ENCODE measurements around the gene U2AF1L4.

Gene U2AF1L4

DNA sequence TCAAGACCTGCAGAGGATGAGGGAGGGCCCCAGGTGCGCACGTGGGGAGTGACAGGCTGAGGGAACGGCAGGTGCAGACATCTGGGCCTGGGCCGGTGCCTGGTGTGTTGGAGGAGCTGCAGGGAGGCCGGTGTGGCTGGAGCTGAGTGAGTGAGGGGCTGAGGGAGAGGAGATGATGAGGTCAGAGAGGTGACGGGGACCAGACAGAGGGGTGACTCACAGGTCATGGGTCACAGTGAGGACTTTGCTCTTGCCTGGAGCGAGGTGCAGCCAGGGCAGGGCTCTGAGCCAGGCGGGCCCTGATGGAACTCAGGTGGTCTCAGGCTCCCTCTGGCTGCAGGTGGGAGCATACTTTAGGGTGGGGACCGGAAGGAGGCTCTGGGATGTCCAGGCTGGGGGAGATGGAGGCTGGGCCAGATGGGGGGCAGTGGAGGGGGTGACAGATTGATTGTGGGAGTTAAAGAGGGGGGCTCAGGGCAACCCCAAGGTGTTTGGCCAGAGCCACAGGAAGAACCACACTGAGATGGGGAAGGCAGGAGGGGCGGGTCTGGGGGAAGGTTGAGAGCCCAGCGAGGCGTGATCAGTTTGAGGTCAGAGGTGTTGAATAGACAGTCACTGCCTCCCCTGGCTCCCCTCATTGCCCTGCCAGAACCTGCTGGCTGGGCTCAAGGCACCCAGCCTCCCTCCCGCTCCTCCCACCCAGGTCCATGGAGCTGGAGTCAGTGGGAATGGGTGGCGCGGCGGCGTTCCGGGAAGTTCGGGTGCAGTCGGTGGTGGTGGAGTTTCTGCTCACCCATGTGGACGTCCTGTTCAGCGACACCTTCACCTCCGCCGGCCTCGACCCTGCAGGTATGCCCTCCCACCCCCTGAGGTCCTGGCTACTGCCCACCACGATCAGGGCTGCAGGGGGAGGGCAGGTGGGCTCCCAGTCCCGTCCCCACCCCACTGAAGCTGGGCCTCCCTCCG is 38.5 kb upstream of the U2AF1L4 start:
- Histone ChIP-seq H2BK12ac (ENCODE audit: low read length in 2 of 2) (no peak overlapping the region), H4K8ac (ENCODE audit: low read length) (no peak overlapping the region), H3K4me1 (ENCODE audit: control insufficient read depth, insufficient read depth, low read depth, low read length) (peaks cover 16% of the 10 kb centered on the region), H2BK120ac (ENCODE audit: low read depth, low read length) (no peak overlapping the region), H2BK5ac (ENCODE audit: low read depth, low read length, poor library complexity, severe bottlenecking) (no peak overlapping the region), H3K36me3 (ENCODE audit: control insufficient read depth in 1 of 2, insufficient read depth in 2 of 2, low read depth in 1 of 2, low read length in 2 of 2) (peaks cover 15 to 77% of the 10 kb centered on the region in 2 experiments), H3K4me3 (ENCODE audit: insufficient read depth in 1 of 2, low read depth in 1 of 2, low read length in 2 of 2) (no peak overlapping the region), H3K18ac (ENCODE audit: low read depth in 1 of 2, low read length in 2 of 2) (no peak overlapping the region), H4K91ac (ENCODE audit: low read length) (no peak overlapping the region), H2AFZ (ENCODE audit: low read depth, low read length) (no peak overlapping the region), H3K79me1 (replicated peaks; ENCODE audit: low read length, poor library complexity, severe bottlenecking) (peaks cover 3% of the 10 kb centered on the region), H3K27me3 (ENCODE audit: control insufficient read depth in 1 of 2, insufficient read depth in 1 of 2, low read length in 2 of 2) (no peaks in the 10 kb centered on the region), H3K4me2 (ENCODE audit: low read length, poor library complexity, severe bottlenecking) (no peak overlapping the region), H3K27ac (ENCODE audit: low read length, poor library complexity, severe bottlenecking) (no peak overlapping the region), H3K14ac (ENCODE audit: low read length in 2 of 2) (no peak overlapping the region), H3K9me3 (ENCODE audit: control insufficient read depth, low read length) (no peaks in the 10 kb centered on the region), H2BK15ac (ENCODE audit: low read depth, poor library complexity, severe bottlenecking) (no peak overlapping the region), H3K9ac (ENCODE audit: low read length) (no peak overlapping the region), H2AK5ac (ENCODE audit: low read length, severe bottlenecking) (no peak overlapping the region), H3K4ac (ENCODE audit: low read depth in 1 of 2, low read length in 2 of 2) (no peak overlapping the region), H3K23ac (ENCODE audit: low read length in 2 of 2) (no peak overlapping the region)
- 83% methylated on average over 25 of the region's 28 CpGs for WGBS
- no peak for DNase-seq

DNA sequence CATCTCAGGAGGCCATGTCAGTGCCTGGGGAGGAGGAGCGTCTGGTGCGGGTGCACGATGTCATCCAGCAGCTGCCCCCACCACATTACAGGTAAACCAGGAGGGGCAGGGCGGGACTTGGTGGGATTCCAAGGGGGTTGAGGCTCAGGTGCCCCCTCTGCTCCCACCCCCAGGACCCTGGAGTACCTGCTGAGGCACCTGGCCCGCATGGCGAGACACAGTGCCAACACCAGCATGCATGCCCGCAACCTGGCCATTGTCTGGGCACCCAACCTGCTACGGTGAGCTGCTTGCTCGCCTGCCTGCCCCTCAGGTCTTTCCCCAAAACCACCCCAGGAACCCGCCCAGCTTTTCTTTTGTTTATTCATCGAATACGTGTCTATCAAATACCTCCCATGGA is 37.4 kb upstream of the U2AF1L4 start:
- Histone ChIP-seq H2BK120ac (ENCODE audit: low read depth, low read length) (no peak overlapping the region), H3K4me2 (ENCODE audit: low read length, poor library complexity, severe bottlenecking) (no peak overlapping the region), H3K4me1 (ENCODE audit: control insufficient read depth, insufficient read depth, low read depth, low read length) (peaks cover 16% of the 10 kb centered on the region), H3K9ac (ENCODE audit: low read length) (no peak overlapping the region), H3K4me3 (ENCODE audit: insufficient read depth in 1 of 2, low read depth in 1 of 2, low read length in 2 of 2) (no peak overlapping the region), H3K4ac (ENCODE audit: low read depth in 1 of 2, low read length in 2 of 2) (no peak overlapping the region), H3K18ac (ENCODE audit: low read depth in 1 of 2, low read length in 2 of 2) (no peak overlapping the region), H4K91ac (ENCODE audit: low read length) (no peak overlapping the region), H3K23ac (ENCODE audit: low read length in 2 of 2) (no peak overlapping the region), H2AK5ac (ENCODE audit: low read length, severe bottlenecking) (no peak overlapping the region), H3K79me1 (replicated peaks; ENCODE audit: low read length, poor library complexity, severe bottlenecking) (peaks cover 3% of the 10 kb centered on the region), H3K27ac (ENCODE audit: low read length, poor library complexity, severe bottlenecking) (no peak overlapping the region), H3K36me3 (ENCODE audit: control insufficient read depth in 1 of 2, insufficient read depth in 2 of 2, low read depth in 1 of 2, low read length in 2 of 2) (peaks cover 21 to 81% of the 10 kb centered on the region in 2 experiments), H2BK15ac (ENCODE audit: low read depth, poor library complexity, severe bottlenecking) (no peak overlapping the region), H3K14ac (ENCODE audit: low read length in 2 of 2) (no peak overlapping the region), H3K27me3 (ENCODE audit: control insufficient read depth in 1 of 2, insufficient read depth in 1 of 2, low read length in 2 of 2) (no peaks in the 10 kb centered on the region), H2AFZ (ENCODE audit: low read depth, low read length) (peak overlapping the region; percentile 31), H2BK5ac (ENCODE audit: low read depth, low read length, poor library complexity, severe bottlenecking) (no peak overlapping the region), H4K8ac (ENCODE audit: low read length) (no peak overlapping the region), H2BK12ac (ENCODE audit: low read length in 2 of 2) (no peak overlapping the region), H3K9me3 (ENCODE audit: control insufficient read depth, low read length) (no peaks in the 10 kb centered on the region)
- 97% methylated on average over 12 of the region's 12 CpGs for WGBS
- DNase-seq: no peak

DNA sequence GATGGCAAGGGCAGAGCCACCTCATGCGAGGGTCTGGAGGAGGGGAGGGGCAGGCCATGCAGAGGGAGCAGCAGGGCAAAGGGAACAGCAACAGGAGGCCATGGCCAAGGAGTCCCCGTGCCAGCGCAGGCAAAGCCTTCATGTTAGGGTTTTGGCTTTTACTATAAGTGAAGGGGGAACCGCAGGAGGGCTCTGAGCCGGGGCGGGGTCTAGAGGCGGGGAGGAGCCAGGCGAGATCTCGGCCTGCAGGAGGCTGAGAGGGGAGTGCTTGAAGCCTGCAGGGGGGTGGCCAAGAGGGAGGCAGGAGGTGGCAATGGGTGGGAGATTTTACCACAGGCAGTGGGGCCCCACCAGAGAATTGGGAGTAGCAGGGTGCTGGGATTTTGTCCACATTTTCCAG is 36.4 kb upstream of the U2AF1L4 start:
- no peak overlapping the region for H2BK5ac ChIP-seq (ENCODE audit: low read depth, low read length, poor library complexity, severe bottlenecking)
- H3K4ac ChIP-seq (ENCODE audit: low read depth in 1 of 2, low read length in 2 of 2): no peak overlapping the region
- no peak for DNase-seq
- no peak overlapping the region for H3K27ac ChIP-seq (ENCODE audit: low read length, poor library complexity, severe bottlenecking)
- no peaks in the 10 kb centered on the region for H3K9me3 ChIP-seq (ENCODE audit: control insufficient read depth, low read length)
- H3K23ac ChIP-seq (ENCODE audit: low read length in 2 of 2): no peak overlapping the region
- H3K27me3 ChIP-seq (ENCODE audit: control insufficient read depth in 1 of 2, insufficient read depth in 1 of 2, low read length in 2 of 2): no peaks in the 10 kb centered on the region
- H3K79me1 ChIP-seq (replicated peaks; ENCODE audit: low read length, poor library complexity, severe bottlenecking): peaks cover 8% of the 10 kb centered on the region
- H2BK120ac ChIP-seq (ENCODE audit: low read depth, low read length): no peak overlapping the region
- no peak overlapping the region for H2BK12ac ChIP-seq (ENCODE audit: low read length in 2 of 2)
- H2AK5ac ChIP-seq (ENCODE audit: low read length, severe bottlenecking): no peak overlapping the region
- H2AFZ ChIP-seq (ENCODE audit: low read depth, low read length): no peak overlapping the region
- H3K14ac ChIP-seq (ENCODE audit: low read length in 2 of 2): no peak overlapping the region
- H3K9ac ChIP-seq (ENCODE audit: low read length): no peak overlapping the region
- H4K91ac ChIP-seq (ENCODE audit: low read length): no peak overlapping the region
- H4K8ac ChIP-seq (ENCODE audit: low read length): no peak overlapping the region
- H3K4me2 ChIP-seq (ENCODE audit: low read length, poor library complexity, severe bottlenecking): no peak overlapping the region
- no peak overlapping the region for H2BK15ac ChIP-seq (ENCODE audit: low read depth, poor library complexity, severe bottlenecking)
- no peak overlapping the region for H3K4me3 ChIP-seq (ENCODE audit: insufficient read depth in 1 of 2, low read depth in 1 of 2, low read length in 2 of 2)
- H3K4me1 ChIP-seq (ENCODE audit: control insufficient read depth, insufficient read depth, low read depth, low read length): peaks cover 10% of the 10 kb centered on the region
- no peak overlapping the region for H3K18ac ChIP-seq (ENCODE audit: low read depth in 1 of 2, low read length in 2 of 2)
- peaks cover 21 to 74% of the 10 kb centered on the region in 2 experiments for H3K36me3 ChIP-seq (ENCODE audit: control insufficient read depth in 1 of 2, insufficient read depth in 2 of 2, low read depth in 1 of 2, low read length in 2 of 2)
- 68% methylated on average over 9 of the region's 9 CpGs for WGBS

DNA sequence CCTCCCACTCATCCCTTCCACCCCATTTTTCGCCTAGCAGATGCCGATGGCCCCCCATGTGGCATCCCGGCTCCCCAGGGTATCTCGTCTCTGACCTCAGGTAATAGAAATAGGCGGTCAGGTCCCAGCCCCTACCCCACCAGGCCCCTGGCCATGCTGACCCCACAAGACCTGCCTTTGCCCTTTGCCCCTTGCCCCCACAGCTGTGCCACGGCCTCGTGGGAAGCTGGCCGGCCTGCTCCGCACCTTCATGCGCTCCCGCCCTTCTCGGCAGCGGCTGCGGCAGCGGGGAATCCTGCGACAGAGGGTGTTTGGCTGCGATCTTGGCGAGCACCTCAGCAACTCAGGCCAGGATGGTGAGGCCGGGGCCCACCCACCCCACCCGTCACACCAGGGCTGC is 35.5 kb upstream of the U2AF1L4 start:
- no peak overlapping the region for H2BK120ac ChIP-seq (ENCODE audit: low read depth, low read length)
- H4K91ac ChIP-seq (ENCODE audit: low read length): no peak overlapping the region
- H3K23ac ChIP-seq (ENCODE audit: low read length in 2 of 2): no peak overlapping the region
- no peak for DNase-seq
- H3K4ac ChIP-seq (ENCODE audit: low read depth in 1 of 2, low read length in 2 of 2): no peak overlapping the region
- H3K27me3 ChIP-seq (ENCODE audit: control insufficient read depth in 1 of 2, insufficient read depth in 1 of 2, low read length in 2 of 2): no peaks in the 10 kb centered on the region
- H3K4me2 ChIP-seq (ENCODE audit: low read length, poor library complexity, severe bottlenecking): no peak overlapping the region
- H3K27ac ChIP-seq (ENCODE audit: low read length, poor library complexity, severe bottlenecking): no peak overlapping the region
- WGBS: 99% methylated on average over 20 of the region's 20 CpGs
- H2AFZ ChIP-seq (ENCODE audit: low read depth, low read length): no peak overlapping the region
- H2BK12ac ChIP-seq (ENCODE audit: low read length in 2 of 2): no peak overlapping the region
- no peak overlapping the region for H2BK5ac ChIP-seq (ENCODE audit: low read depth, low read length, poor library complexity, severe bottlenecking)
- no peak overlapping the region for H3K4me3 ChIP-seq (ENCODE audit: insufficient read depth in 1 of 2, low read depth in 1 of 2, low read length in 2 of 2)
- H3K4me1 ChIP-seq (ENCODE audit: control insufficient read depth, insufficient read depth, low read depth, low read length): peaks cover 17% of the 10 kb centered on the region
- H3K79me1 ChIP-seq (replicated peaks; ENCODE audit: low read length, poor library complexity, severe bottlenecking): peaks cover 17% of the 10 kb centered on the region
- no peak overlapping the region for H3K9ac ChIP-seq (ENCODE audit: low read length)
- no peak overlapping the region for H4K8ac ChIP-seq (ENCODE audit: low read length)
- no peaks in the 10 kb centered on the region for H3K9me3 ChIP-seq (ENCODE audit: control insufficient read depth, low read length)
- H3K14ac ChIP-seq (ENCODE audit: low read length in 2 of 2): no peak overlapping the region
- H3K18ac ChIP-seq (ENCODE audit: low read depth in 1 of 2, low read length in 2 of 2): no peak overlapping the region
- peaks cover 21 to 65% of the 10 kb centered on the region in 2 experiments for H3K36me3 ChIP-seq (ENCODE audit: control insufficient read depth in 1 of 2, insufficient read depth in 2 of 2, low read depth in 1 of 2, low read length in 2 of 2)
- no peak overlapping the region for H2BK15ac ChIP-seq (ENCODE audit: low read depth, poor library complexity, severe bottlenecking)
- H2AK5ac ChIP-seq (ENCODE audit: low read length, severe bottlenecking): no peak overlapping the region

Measured in mesenchymal stem cell (in vitro differentiated cells and primary cell).